ENCODE measurements around the gene RSRC1. TPM values are rescaled to one million over a fixed set of nuclear protein-coding genes. Genes with fewer than 3 reads are reported as not detected.

RSRC1 gene
- total RNA-seq, 3 donors from 2014 or later, result 31.6 to 32.4 (median 32.1) TPM

Other genes starting within 250 kb of the RSRC1 start
- not detected for gene SHOX2, start 3.7 kb upstream of the RSRC1 start, total RNA-seq

Data from activated T-cell treated with anti-CD3 and anti-CD28 coated beads, Interleukin-2, amount 50 U/mL, for 4 hours (primary cell).